HG03139 (cell line): ENCODE results near the gene TJP2.

Source experiments
- ATAC-seq: cut with Tn5 transposase; IDR thresholded peaks from one replicate; pipeline ENCODE4 v1.9.1; 2021; ENCODE audit not compliant: unreplicated experiment

TJP2 gene

DNA sequence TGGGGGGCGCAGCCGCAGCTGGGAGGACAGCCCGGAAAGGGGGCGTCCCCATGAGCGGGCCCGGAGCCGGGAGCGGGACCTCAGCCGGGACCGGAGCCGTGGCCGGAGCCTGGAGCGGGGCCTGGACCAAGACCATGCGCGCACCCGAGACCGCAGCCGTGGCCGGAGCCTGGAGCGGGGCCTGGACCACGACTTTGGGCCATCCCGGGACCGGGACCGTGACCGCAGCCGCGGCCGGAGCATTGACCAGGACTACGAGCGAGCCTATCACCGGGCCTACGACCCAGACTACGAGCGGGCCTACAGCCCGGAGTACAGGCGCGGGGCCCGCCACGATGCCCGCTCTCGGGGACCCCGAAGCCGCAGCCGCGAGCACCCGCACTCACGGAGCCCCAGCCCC, 47.0 kb downstream of the TJP2 start:
- ATAC-seq, result no peak

DNA sequence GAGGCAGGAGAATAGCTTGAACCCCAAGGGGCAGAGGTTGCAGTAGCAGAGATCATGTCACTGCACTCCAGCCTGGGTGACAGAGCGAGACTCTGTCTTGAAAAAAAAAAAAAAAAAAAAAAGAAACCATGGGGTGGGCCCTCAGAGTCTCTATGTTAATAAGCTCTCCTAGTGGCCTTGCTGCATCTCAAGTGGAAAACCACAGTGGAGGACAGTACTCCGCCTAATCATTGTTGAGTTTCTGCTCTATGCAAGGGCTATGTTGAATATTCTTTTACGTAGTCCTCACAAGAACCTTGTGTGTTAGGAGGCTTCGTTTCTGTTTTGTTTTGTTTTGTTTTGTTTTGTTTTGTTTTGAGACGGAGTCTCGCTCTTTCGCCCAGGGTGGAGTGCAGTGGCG, 48.9 kb downstream of the TJP2 start:
- ATAC-seq, result no peak

- ATAC-seq, result no peak
Measured at GRCh38 chr9:69223605-69224004, 49.5 kb downstream of the TJP2 start.

GRCh38 chr9:69229367-69229766, 55.3 kb downstream of the TJP2 start:
- ATAC-seq, result no peak

GRCh38 chr9:69232135-69232534, 58.1 kb downstream of the TJP2 start:
- ATAC-seq, result no peak

DNA sequence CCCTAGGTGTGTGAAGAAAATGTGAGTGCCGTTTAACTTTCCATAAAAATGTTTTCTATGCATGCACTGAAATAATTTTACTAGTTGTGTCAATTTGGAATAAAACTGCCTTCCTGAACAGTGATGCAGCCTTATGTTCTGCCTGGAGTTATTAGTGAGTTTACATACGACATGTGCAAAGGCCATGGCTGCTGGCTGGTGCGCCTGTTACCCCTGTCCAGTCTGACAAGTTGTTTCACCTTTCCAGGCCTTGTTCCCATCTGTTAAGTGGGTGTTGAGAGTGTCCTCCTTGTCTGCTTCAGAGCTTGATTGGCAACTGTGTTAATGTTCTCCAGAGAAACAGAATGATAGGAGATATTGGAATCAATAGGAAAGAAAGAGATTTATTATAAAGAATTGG, 60.6 kb downstream of the TJP2 start:
- ATAC-seq, result no peak

DNA sequence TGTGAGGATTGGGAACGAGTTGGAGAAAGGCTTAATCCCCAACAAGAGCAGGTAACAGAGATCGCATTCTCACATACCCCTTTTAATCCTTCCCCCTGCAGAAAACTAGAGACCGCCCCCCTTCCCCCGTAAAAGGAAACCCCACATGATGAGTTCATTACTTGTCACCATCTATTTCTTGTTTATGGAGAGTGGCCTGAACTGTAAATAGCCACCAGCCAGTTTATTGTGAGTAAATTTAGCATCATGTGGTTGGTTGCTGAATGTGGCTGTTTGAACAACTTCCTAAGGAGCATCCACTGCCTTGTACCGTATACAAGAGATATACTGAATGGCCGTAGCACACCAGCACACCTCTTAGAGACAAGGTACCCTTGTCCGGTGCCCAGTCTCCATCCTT, 62.1 kb downstream of the TJP2 start:
- ATAC-seq, result no peak

DNA sequence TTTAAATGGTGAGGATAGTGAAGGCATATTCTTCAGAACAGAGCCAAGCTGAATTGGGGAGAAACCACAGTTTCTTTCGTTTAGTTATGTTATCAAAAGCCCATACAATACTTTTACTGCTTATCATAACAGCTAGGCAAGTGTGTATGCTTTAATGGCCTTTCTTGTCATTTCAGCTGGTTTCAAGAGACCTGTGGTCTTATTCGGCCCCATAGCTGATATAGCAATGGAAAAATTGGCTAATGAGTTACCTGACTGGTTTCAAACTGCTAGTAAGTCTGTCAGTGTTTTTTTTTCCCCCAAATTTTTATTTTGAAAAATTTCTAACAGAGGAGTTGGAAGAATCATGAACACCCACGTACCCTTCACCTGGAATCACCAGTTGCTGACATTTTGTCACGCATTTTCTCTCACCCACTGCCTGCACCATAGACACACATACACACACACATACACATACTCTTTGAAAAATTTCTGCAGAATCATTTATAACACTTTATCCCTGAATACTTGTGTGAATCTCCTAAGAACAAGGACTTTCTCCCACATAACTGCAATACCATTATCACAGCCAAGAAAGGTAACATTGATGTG, 63.7 kb downstream of the TJP2 start:
- no peak for ATAC-seq

DNA sequence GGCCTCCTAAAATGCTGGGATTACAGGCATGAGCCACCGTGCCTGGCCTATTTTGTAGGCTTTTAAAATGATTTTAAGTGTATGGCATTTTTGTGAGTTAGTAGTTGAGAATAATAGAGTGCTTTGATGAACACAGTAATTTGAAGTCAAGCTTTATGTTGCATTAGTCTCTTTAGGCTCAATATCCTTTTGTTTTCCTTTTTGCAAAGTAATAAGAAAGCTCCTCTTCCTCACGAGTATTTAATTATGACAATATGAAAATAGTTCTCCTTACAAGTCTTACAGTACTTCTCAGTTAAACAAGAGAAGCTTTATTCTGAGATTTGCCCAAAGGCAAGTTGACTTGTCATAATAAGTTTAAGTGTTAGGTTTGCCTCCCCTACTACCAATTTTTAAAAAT, 69.0 kb downstream of the TJP2 start:
- no peak for ATAC-seq

DNA sequence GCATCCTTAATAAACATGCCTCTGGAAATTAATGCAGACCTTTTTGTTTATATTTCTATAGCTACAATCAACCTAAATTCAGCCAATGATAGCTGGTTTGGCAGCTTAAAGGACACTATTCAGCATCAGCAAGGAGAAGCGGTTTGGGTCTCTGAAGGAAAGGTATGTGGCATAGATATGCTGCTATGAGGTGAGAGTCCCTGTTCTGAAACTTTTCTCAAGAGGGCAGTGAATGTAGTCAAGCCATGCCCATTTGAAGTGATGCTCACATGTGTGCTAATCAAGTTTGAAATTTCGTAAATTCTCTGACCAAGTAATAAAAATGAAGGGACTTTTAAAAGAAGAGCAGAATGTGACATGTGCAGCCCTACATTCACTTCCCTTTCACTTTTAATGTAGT, 72.6 kb downstream of the TJP2 start:
- ATAC-seq, result no peak

DNA sequence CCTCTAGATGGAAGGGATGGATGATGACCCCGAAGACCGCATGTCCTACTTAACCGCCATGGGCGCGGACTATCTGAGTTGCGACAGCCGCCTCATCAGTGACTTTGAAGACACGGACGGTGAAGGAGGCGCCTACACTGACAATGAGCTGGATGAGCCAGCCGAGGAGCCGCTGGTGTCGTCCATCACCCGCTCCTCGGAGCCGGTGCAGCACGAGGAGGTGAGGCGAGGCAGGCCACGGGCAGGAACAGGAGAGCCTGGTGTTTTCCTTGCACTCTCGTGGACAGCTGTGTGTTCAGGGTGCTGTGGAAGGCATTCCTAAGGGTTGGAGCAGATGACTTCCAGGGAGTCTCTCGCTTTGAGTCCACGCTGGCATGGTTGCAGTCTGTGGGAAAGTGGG, 73.9 kb downstream of the TJP2 start:
- no peak for ATAC-seq

GRCh38 chr9:69249337-69249736, 75.3 kb downstream of the TJP2 start:
- ATAC-seq, result no peak

DNA sequence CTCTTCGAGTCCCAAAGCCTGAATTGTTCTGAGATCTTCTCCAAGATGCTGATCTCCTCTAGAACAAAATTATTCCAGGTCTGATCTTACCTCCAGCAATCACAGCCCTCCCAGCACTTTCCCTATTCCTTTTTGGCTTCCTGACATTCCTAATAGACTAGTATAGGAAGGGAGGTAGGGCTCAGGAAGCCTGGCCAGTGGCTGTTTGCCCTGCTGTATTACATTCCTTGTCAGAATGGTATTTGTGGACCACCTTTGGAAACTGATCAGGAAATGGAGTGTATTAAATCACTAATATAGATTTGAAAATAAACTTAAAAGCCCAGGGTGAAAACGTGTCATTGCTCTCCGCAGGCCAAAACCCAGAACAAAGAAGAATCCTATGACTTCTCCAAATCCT, 76.6 kb downstream of the TJP2 start:
- no peak for ATAC-seq

DNA sequence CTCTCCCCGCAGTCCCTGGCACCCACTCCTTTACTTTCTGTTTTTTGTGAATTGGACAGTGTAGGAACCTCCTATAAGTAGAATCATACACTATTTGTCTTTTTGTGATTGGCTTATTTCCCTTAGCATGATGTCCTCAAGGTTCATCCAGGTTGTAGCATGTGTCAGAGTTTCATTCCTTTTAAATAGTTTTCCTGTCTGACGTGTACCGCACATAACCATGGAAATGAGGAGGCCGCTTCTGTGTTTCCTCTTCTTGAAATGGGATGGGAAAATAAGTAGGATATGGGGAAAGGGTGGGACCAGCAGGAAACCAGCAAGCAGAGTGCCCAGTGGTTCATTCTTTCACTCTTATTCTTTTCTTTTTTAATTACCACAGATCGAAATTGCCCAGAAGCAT, 78.4 kb downstream of the TJP2 start:
- no peak for ATAC-seq

DNA sequence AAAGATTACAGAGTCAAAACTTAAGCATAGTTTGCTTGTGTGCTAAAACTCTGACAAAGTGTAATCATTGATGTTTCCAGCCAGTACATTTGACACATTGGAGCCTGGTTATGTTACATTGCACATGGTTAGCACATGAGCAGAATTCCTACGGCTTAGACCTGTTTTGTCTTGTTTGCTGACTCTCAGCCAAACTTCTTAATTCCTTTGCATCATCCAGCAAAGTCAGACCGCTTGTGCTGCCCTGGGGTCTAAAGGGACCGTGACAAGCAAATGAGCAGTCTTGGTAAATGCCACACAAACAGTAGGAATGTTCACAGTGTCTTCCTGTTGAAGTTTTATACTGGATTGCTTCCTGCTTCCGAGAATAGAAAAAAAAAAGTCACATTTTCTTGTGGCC, 79.0 kb downstream of the TJP2 start:
- ATAC-seq, result no peak

DNA sequence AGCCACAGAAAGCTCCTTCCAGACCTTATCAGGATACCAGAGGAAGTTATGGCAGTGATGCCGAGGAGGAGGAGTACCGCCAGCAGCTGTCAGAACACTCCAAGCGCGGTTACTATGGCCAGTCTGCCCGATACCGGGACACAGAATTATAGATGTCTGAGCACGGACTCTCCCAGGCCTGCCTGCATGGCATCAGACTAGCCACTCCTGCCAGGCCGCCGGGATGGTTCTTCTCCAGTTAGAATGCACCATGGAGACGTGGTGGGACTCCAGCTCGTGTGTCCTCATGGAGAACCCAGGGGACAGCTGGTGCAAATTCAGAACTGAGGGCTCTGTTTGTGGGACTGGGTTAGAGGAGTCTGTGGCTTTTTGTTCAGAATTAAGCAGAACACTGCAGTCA, 80.1 kb downstream of the TJP2 start:
- ATAC-seq, result no peak

- ATAC-seq, result no peak
Measured at GRCh38 chr9:69255591-69255990, 81.5 kb downstream of the TJP2 start.

- no peak for ATAC-seq
Measured at GRCh38 chr9:69258551-69258950, 84.5 kb downstream of the TJP2 start.

DNA sequence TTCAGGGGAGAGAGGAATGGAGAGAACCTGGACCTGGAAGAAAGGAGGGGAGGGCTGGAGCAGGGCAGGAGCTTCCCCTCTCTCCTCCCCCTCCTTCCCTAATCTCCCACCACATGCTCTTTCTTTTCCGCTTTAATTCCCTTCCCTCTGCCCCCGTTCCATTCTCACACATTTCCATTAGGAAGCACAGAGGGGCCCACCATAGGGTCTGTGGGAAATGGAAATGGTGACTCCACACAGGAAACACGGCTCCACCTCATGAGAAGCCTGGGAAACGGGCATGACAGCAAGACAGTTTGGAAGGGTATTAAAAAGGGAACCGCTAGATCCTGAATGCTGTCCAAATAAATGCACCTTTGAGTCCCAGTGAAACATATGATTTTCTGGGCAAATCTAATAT, 86.1 kb downstream of the TJP2 start:
- ATAC-seq, result no peak

GRCh38 chr9:69261636-69262035, 87.6 kb downstream of the TJP2 start:
- no peak for ATAC-seq

DNA sequence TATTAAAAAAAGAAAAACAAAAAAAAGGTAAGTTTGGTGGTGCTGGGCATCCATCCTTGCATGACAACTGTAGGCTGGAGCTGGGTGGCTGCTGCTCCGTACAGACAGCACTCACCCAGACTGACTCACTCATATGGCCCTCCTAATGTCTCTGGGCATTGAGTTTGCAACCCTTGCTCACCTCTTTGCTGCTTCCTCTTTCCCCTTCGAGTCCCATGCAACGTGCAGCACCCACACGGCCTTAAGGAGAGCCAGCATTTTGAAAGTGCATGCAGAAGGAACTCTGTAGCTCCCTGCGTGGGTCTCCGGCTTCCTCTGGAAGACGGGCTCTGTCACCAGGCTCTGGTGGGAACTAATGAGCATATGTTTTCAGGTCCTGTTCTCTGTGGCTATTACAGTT, 90.4 kb downstream of the TJP2 start:
- no peak for ATAC-seq

GRCh38 chr9:69265891-69266290, 91.8 kb downstream of the TJP2 start:
- ATAC-seq, result no peak

GRCh38 chr9:69272212-69272611, 98.1 kb downstream of the TJP2 start:
- ATAC-seq, result no peak

DNA sequence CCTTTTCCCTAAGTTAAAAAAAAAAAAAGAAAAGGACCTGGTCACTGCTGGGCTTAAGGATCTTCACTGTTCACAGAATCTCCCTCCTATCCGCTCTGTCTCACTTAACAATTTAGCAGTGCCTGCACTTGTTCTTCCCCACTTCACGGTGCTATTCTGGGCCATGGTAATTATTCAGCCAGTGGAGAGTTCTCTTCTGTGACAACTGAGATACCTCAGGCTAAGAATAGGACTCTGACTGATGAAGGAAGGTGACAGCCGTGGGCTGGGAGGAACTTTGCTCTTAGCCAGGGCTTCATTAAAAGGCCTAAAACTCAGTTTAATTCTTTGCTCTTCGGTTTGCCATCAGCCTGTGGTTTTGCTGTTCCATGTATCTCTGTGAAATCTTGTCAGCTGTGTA, 99.1 kb downstream of the TJP2 start:
- no peak for ATAC-seq
